NCI-H1048 (cell line): Measurements from ENCODE around the gene BRSK1.

Experiments
- DNase-seq: peaks from one replicate; lab custom pipeline; 2025; lab: John Stamatoyannopoulos, UW

Gene BRSK1

GRCh38 chr19:55253842-55254624 is 29.8 kb upstream of the BRSK1 start:
- no peak for DNase-seq

GRCh38 chr19:55254625-55254977 is 29.2 kb upstream of the BRSK1 start:
- DNase-seq: no peak

- no peak for DNase-seq
Observed at GRCh38 chr19:55255618-55256423, 28.0 kb upstream of the BRSK1 start.

GRCh38 chr19:55256562-55257460 is 27.0 kb upstream of the BRSK1 start:
- no peak for DNase-seq

- DNase-seq: no peak
Observed at GRCh38 chr19:55257461-55258420, 26.1 kb upstream of the BRSK1 start.

- DNase-seq: no peak
Observed at GRCh38 chr19:55258476-55258827, 25.3 kb upstream of the BRSK1 start.

GRCh38 chr19:55258828-55259539 is 24.8 kb upstream of the BRSK1 start, which contains the start of gene PPP6R1:
Gene PPP6R1, minus strand, starts transcription at chr19:55259017. Its CDS starts 11,914 bp downstream, at chr19:55247103.
- peak; percentile 100 for DNase-seq

GRCh38 chr19:55259540-55260210 is 24.1 kb upstream of the BRSK1 start:
- DNase-seq: no peak

GRCh38 chr19:55261671-55262126 is 22.1 kb upstream of the BRSK1 start:
- no peak for DNase-seq

GRCh38 chr19:55262359-55262758 is 21.4 kb upstream of the BRSK1 start:
- DNase-seq: no peak

- DNase-seq: no peak
Observed at GRCh38 chr19:55264531-55264930, 19.3 kb upstream of the BRSK1 start.

- DNase-seq: no peak
Observed at GRCh38 chr19:55265173-55265572, 18.6 kb upstream of the BRSK1 start.

- no peak for DNase-seq
Observed at GRCh38 chr19:55265723-55266386, 17.9 kb upstream of the BRSK1 start.

GRCh38 chr19:55266404-55266803 is 17.4 kb upstream of the BRSK1 start:
- DNase-seq: no peak

GRCh38 chr19:55266840-55267239 is 17.0 kb upstream of the BRSK1 start:
- no peak for DNase-seq

GRCh38 chr19:55269299-55269698 is 14.5 kb upstream of the BRSK1 start:
- DNase-seq: no peak

- no peak for DNase-seq
Observed at GRCh38 chr19:55270172-55270942, 13.4 kb upstream of the BRSK1 start.

GRCh38 chr19:55272142-55272541 is 11.7 kb upstream of the BRSK1 start:
- DNase-seq: no peak
